NCI-H345 treated with DMSO at 0.1 percent for 48 hours (cell line): ENCODE data around the gene SPAG16.
"Not testable (repeated sequence)": the region's sequence is repeated elsewhere in the genome, so short reads cannot be mapped to it uniquely, and the experiment has no call there.

ENCODE experiments used
- DNase-seq: peaks from one replicate; lab custom pipeline; 2025; ENCODE audit not compliant: unreplicated experiment; lab: John Stamatoyannopoulos, UW

The SPAG16 gene

DNA sequence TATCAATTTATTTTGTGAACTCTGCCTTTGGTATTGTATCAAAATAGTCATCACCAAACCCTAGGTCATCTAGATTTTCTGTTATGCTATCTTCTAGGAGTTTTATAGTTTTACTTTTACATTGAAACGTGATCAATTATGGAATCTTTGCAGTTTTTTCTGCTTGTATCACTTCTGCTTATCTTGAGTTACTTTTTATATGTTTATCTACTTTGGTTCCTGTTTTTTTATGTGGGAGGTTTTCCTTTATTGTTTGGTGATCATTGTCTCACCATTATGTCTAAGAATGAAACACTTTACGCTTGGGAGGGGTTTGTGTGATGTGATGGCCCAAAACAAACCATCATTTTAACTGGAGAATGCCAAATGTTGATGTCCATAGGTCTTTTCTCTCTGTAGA is 261.2 kb downstream of the SPAG16 start:
- DNase-seq = no peak

DNA sequence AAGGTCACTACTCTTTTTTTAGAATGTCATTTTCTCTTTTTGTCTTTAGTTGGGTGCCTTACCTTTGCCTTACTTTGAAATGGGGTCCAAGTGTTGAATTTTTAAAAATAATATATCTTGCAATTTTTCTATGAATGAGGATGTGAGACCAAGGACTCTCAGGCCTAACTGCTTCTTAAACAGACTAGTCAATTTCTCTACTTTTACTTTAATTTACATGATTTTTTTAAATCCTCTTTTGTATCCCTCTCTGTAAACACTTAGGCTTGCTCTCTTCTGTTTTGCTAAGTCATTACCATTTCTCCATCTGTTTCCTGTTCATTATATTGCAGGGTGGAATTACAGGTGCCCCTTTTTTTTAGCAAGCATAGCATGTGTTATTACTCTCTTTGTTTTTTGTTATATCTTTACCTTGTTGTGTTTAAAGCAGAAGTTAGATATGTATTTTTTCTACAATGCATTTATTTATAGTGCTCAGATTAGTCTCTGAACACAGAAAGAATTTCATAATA is 261.8 kb downstream of the SPAG16 start:
- DNase-seq = peak; percentile 29

DNA sequence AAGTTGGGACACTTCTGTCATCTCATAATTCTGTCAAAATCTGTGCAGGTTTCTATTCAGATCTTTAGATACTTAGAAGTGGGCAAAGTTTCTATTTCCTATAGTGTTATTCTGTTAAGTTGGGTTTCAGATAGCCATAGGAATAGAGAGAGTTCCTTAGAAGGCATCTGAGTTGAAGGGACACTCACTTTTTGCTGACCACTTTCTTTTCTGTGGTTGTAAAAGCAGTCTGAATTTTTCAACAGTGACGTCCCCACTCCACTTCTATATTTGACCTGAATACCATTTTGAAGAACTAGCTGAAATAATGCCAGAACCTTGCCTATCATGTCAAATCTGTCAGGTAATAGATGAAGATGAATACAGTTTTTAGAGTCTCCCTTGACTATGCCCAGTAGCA is 267.3 kb downstream of the SPAG16 start:
- no peak for DNase-seq

DNA sequence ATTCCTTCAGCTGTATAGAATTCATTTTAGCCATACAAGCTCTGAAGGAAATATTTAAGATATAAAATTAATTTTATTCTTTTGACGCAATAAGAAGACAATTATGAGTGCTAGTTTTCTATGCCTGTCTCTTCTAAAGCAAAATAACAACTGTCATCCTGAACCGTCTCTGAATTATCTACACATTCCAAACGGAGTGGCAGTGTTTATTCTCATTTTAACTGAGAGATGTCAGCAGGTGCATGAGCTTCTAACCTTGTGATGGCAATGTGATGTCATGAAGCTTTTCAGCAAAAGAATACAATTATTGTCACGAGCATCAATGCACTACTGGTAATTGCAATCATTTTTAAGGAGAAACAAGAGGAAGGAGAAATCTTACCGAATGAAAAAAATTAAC is 274.8 kb downstream of the SPAG16 start:
- DNase-seq = no peak

DNA sequence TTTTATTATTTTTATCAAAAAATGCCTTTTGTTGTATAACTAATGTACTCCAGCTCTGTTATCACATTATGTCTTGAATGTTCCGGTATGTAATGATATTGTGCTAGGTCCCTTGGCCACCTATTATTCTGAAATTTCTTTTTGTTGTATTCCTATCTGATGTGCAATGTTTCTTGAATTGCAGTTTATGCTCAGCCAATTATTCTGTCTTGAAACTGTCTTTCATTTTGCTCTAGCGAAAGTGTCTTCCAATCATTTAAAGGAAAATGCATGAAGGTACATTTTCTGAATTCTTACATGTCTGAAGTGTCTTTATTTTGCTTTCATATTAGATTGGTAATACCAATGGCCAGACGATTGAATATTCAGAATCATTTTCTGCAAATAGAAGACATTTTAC is 277.5 kb downstream of the SPAG16 start:
- no peak for DNase-seq

DNA sequence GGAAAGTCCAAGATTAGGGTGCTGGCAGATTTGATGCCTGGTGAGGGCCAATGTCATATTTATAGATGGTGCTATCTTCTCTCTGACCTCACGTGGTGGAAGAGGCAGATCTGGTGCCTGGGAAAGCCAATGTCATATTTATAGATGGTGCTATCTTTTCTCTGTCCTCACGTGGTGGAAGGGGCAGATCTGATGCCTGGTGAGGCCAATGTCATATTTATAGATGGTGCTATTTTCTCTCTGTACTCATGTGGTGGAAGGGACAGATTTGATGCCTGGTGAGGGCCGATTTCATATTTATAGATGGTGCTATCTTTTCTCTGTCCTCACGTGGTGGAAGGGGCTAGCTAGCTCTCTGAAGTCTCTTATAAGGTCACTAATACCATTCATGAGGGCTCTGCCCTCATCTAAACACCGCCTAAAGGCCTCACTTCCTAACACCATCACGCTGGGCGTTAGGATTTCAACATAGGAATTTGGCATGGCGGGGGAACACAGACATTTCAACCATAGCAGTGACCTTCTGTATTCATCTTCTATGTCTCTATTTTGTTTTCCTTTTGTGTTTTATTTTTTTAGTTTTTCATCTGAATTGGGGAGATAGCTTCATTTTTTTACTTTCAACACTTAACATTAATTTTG is 278.4 kb downstream of the SPAG16 start:
- DNase-seq = no peak

DNA sequence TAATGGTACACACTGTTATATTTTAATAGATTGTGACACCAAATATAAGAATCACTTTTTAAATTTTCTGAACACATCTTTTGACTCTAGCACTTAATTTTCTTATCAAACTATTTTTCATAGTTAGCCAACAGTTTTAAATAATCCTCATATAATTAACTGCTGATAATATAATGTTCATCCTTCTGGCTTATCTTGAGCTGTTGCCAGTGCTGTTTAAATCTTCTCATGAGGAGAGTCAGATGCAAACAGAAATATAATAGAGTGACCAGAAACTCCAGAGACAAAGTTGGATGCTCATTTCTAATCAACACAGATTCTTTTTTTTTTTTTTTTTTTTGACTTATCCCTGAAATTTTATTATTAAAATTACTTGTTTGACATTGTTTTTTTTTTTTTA is 282.6 kb downstream of the SPAG16 start:
- DNase-seq = no peak

DNA sequence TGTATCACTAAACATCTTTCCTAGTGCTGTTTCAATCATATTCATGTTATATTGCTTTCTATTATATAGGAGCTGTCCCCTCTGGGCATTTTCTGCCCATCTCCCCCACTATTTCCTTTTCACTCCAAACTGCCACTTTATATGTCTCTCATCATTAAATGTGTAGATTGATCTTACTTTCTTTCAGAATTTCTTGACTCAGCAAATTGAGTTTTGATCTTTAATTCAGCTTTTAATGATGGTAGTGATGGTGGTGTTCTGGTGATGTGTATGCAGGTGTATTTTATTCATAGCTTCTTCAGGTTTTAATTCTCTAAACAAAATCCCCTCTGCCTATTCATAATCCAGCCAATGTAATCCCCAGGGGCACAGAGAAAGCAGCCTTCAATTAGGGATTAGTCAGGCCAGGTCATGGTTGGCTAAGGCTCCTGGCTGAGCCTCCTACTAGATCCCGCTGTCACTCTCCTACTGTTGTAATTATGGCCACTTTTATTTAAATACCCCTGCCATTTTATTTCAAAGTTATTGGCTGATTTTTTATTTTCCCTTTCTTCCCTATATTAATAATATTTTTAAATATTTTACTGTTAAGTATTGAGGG is 325.4 kb downstream of the SPAG16 start:
- DNase-seq = no peak

DNA sequence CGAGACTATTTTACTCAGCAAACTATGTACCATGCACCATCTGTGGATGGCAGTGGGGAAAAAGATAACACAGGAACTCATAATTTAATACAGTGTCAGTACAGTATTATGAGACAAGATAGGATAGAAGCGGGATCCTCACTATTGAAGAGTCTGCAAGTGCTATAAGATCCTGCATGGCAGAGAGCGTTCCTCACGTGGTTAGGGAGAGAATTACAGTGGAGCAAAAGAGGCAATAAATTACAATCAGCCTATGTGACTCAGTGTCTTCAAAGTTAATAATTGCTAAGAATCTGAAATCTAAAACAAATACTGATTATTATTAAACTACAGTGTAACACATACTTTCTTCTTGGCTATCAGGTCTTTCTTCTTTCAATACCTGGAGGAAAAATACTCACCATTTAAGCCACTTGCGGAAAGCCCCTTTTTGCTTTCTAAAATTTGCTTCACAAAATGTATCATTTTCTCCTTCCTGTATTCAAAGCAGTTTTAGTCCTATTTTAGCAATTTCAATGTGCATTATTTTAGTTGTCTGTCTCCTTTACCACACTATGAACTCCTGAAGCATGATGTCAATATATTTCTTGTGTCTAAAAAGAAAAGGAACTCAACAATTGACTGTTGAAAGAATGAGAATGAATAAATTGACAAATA is 342.9 kb downstream of the SPAG16 start:
- no peak for DNase-seq

DNA sequence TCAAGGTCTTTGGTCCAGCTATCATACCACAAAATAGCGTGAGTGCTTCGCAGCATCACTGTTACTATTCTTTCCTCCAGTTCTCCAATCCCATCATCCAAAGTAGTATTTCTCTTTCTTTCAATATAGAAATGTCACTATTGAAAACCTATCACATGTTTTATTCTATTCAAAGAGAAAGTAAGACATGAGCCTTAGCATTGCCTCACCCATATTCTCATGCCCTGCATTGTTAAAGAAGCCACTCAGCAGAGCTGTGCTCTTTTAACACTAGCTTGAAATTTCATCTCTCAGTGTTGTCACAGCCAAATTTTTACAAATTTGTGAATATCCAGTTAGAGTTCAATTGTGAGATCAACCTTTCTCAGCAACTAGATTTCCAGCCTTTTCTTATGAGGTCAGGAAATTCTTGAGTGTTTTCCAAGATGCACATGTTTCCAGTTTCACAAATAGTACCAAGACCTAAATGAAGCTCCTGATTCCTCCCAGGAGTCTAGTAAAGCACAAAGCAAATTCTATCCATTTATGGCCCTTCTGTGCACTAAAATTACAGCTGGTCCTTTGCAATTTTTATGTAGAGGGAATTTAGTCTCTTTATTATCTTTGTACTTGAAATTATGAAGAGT is 343.7 kb downstream of the SPAG16 start:
- DNase-seq = no peak

DNA sequence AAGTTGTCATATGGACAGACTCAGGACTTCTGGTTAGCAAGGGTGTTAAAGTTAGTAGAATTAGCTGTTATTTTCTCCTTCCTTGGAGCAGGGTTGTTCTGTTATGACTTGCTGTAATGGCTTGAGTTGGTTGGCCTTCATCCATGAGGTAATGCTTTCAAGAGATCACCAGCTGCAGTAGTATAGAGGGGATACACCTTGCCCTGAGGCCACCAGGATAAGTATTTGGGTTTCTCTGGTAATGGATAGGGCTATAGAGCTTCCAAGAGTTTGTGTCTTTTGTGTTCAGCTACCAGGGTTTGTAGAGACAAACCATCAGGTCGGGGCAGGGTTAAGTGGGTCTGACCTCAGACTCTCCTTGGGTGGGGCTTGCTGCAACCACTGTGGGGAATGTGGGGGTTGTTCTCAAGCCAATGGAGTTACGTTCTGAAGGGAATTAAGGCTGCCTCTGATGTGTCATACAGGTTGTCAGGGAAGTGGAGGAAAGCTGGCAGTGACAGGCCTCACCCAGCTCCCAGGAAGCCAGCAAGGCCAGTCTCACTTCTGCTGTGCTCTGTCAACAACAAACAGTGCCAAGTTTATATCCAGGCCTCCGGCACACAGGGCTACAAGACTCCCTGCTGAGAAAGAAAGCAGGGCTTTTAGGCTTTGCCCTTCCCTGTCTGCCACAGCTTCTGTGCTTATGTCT is 356.6 kb downstream of the SPAG16 start:
- DNase-seq = no peak

DNA sequence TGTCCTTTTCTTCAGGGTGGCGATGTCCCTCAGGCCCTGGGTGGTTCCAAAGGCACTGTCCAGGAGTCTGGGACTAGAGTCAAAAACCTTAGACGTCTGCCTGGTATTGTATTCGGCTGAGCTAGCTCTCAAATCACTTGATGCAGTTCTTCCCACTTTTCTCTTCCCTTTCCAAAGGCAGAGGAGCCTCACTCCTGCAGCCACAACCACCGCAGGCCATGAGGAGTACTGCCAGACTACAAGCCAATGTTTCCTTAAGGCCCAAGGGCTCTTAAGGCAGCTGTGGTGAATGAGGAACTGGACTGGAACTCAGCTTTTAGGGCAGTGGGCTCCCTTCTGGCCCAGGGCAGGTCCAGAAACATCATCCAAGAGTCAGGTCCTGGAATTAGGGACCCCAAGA is 360.7 kb downstream of the SPAG16 start:
- DNase-seq = no peak

DNA sequence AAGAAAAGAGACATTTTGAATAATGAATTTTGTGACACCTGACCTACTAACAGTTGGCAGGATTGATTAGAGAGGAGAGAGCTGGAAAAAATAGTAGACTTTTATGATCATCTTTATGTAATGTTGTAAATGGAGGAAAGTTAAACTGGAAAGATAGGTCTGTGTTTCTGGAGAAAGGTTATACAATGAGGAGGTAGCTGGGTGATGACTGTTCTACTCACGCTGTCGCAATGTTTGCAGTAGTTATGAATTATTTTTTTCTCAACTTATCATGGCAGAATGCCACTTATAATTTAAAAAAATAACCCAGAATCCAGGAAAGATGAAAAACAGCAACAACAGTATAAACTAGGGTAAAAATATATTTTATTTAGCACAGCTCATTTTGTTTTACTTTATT is 364.9 kb downstream of the SPAG16 start:
- no peak for DNase-seq

DNA sequence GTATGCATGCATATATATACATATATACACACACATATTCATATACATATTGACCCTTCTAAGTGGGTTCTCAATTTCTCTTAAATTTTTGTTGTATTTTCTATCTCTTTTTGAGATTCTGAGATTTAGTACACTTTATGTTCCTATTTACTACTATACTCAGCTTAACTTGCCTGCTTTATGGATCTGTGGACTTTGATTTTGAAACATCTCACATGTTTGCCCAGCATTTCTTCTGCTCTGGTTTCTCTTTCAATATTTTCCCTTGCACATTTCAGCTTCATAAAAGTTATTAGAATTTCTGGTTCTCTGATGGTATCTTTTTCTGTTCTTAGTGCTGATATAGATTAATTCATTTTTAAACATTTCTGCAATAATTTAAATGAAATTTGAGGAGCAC is 380.6 kb downstream of the SPAG16 start:
- DNase-seq = no peak

DNA sequence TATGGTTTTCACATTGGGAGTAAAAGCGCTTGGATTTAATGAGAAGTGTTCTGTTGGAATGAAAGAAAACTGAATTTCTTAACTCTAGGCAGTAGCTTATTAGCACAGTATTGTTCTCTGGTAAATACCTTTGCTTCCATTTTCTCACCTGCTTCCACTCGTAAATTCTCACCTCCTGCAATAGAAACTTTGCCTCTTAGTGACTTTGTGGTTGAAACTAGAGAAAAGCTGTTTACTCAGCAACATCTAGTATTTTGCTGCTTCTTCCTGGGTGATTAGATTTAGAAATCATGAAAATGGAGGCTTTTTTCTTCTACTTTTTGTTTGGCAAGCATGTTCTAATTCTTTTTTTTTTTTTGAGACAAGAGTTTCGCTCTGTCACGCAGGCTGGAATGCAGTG is 385.4 kb downstream of the SPAG16 start:
- DNase-seq = no peak

DNA sequence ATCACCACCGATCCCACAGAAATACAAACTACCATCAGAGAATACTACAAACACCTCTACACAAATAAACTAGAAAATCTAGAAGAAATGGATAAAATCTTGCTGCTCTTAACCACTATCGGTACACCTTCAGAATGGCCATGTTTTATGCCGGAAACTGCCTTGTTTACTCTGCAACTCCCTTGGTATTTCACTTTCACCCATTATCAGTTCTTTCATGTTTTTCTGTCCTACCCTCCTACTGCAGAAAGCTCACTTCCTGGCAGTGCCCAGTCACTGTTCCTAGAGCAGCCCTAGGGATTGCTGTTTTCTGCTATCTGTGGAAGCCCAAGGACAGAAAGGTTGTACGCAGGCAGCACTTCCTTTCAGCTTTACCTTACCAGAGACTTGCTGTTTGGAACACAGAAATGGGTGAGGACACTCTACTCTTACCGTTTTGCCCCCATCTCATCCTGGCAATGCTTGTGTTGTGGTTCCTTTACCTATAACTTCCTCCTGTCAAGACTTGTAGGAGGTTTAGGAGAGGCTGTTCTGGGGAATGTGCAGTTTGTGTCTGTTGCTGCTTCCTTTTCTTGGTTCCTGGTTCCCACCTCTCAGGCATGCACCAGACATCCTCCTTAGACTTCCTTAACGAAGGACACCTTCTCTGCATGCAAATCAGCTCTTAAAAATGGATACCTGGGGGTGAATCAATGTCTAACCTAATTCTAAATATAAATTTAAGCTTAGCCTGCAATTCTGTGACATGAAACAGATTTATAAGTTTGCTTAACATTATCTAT is 394.4 kb downstream of the SPAG16 start:
- no peak for DNase-seq

DNA sequence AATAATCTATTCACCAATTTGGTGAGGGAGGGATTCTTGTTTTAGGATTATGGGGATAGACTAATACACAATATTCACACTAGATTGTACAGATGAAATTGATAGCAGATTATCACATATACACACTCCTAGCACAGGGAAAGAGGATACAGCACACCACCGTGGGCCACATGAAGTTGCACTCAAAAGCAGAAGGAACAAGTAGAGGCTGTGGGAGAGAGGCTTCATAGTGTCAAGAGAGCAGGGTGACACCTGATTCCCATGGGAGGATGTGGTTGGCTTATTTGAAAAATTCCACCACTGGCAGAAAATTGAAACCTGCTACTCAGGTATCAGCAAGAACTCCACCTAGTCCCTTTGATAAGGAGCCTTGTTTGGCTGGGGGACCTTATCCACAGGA is 395.6 kb downstream of the SPAG16 start:
- no peak for DNase-seq

DNA sequence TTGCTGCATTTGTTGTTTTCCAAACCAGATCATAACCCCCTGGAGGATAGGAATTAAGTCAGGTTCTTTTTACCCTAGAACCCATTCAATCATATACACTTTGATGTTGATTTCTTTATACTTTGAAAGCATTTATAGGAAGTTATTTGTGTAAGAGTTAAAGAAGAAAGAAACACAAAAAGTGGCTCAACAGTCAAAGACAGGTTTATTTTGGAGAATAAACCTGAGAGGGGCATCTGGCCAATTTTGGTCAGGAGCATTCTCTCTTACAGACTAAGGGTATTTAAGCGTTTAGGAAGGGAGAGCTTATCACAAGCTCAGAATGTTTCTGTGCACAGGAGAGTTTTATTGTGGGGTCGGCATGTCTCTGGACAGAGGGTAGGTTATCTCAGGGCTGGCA is 398.0 kb downstream of the SPAG16 start:
- no peak for DNase-seq

DNA sequence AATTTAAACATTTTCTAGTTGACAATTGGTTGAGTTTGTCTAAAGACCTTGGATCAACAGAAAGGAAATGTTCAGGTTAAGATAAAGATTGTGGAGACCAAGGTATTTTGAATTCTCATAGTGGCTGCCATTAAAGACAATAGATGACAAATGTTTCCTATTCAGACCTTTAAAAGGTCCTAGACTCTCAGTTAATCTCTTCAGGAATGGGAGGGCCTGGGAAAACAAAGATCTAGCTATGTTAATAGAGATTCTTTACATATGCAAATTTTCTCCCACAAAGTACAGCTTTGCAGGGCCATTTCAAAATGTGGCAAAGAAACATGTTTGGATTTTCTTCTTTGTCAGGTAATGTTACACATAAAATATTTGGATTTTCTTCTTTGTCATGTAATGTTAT is 403.9 kb downstream of the SPAG16 start:
- DNase-seq = no peak

DNA sequence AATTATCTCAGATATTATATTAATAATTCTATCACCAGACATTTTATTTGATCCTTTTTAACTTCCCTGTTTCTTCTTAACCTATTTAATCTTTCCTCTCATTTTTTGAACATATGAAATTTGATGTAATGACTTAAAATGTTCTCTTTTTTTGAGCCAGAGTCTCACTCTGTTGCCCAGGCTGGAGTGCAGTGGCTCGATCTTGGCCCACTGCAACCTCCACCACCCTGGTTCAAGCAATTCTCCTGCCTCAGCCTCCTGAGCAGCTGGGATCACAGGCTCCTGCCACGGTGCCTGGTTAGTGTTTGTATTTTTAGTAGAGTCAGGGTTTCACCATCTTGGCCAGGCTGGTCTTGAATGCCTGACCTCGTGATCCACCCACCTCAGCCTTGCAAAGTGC is 404.6 kb downstream of the SPAG16 start:
- not testable (repeated sequence) for DNase-seq

DNA sequence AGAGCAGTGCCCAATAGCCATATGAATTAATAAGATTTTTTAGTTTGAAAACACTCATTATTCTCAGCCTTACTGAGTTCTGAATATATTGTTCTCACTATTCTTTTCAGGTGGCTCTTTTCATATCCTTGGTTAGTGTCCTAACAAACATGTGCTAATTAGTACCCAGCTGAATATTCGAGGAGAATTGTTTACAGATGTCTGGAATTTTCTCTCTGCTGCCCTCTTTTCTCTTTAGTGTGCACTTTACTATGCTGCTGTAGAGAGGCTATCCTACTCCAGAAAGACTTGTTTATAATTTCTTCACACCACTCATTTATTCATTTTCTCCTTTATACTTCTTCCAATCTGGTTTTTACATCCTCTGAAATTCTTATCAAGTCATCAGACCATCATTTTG is 405.3 kb downstream of the SPAG16 start:
- DNase-seq = no peak
